ENCODE data around the gene SCGB3A1.

The SCGB3A1 gene

GRCh38 chr5:180625125-180625790 is 34.0 kb upstream of the SCGB3A1 start:
- Histone ChIP-seq H3K4me3 (ENCODE audit: insufficient read depth, low read depth, low read length, poor library complexity, severe bottlenecking) (no peak overlapping the region), H3K4me1 (ENCODE audit: control insufficient read depth, insufficient read depth, low read length, poor library complexity, severe bottlenecking) (no peaks in the 10 kb centered on the region), H3K27me3 (replicated peaks; ENCODE audit: control insufficient read depth, insufficient read depth, low read length, poor library complexity, severe bottlenecking) (no peaks in the 10 kb centered on the region), H3K9me3 (ENCODE audit: control insufficient read depth, low read length) (no peaks in the 10 kb centered on the region), H3K36me3 (ENCODE audit: control insufficient read depth, insufficient read depth, low read length) (no peaks in the 10 kb centered on the region), H3K27ac (ENCODE audit: insufficient read depth, low read length, poor library complexity, severe bottlenecking) (no peak overlapping the region)
- DNase-seq = no peak

GRCh38 chr5:180624587-180624986 is 33.3 kb upstream of the SCGB3A1 start:
- no peak for DNase-seq
- no peaks in the 10 kb centered on the region for H3K4me1 ChIP-seq (ENCODE audit: control insufficient read depth, insufficient read depth, low read length, poor library complexity, severe bottlenecking)
- H3K9me3 ChIP-seq (ENCODE audit: control insufficient read depth, low read length) = no peaks in the 10 kb centered on the region
- H3K36me3 ChIP-seq (ENCODE audit: control insufficient read depth, insufficient read depth, low read length) = no peaks in the 10 kb centered on the region
- no peaks in the 10 kb centered on the region for H3K27me3 ChIP-seq (replicated peaks; ENCODE audit: control insufficient read depth, insufficient read depth, low read length, poor library complexity, severe bottlenecking)
- H3K27ac ChIP-seq (ENCODE audit: insufficient read depth, low read length, poor library complexity, severe bottlenecking) = no peak overlapping the region
- H3K4me3 ChIP-seq (ENCODE audit: insufficient read depth, low read depth, low read length, poor library complexity, severe bottlenecking) = no peak overlapping the region

GRCh38 chr5:180623844-180624243 is 32.5 kb upstream of the SCGB3A1 start:
- no peak overlapping the region for H3K27ac ChIP-seq (ENCODE audit: insufficient read depth, low read length, poor library complexity, severe bottlenecking)
- H3K9me3 ChIP-seq (ENCODE audit: control insufficient read depth, low read length) = no peaks in the 10 kb centered on the region
- DNase-seq = no peak
- no peaks in the 10 kb centered on the region for H3K36me3 ChIP-seq (ENCODE audit: control insufficient read depth, insufficient read depth, low read length)
- H3K27me3 ChIP-seq (replicated peaks; ENCODE audit: control insufficient read depth, insufficient read depth, low read length, poor library complexity, severe bottlenecking) = no peaks in the 10 kb centered on the region
- no peak overlapping the region for H3K4me3 ChIP-seq (ENCODE audit: insufficient read depth, low read depth, low read length, poor library complexity, severe bottlenecking)
- H3K4me1 ChIP-seq (ENCODE audit: control insufficient read depth, insufficient read depth, low read length, poor library complexity, severe bottlenecking) = no peaks in the 10 kb centered on the region

GRCh38 chr5:180623411-180623834 is 32.1 kb upstream of the SCGB3A1 start:
- no peaks in the 10 kb centered on the region for H3K27me3 ChIP-seq (replicated peaks; ENCODE audit: control insufficient read depth, insufficient read depth, low read length, poor library complexity, severe bottlenecking)
- DNase-seq = no peak
- no peak overlapping the region for H3K4me3 ChIP-seq (ENCODE audit: insufficient read depth, low read depth, low read length, poor library complexity, severe bottlenecking)
- H3K9me3 ChIP-seq (ENCODE audit: control insufficient read depth, low read length) = no peaks in the 10 kb centered on the region
- H3K36me3 ChIP-seq (ENCODE audit: control insufficient read depth, insufficient read depth, low read length) = no peaks in the 10 kb centered on the region
- H3K27ac ChIP-seq (ENCODE audit: insufficient read depth, low read length, poor library complexity, severe bottlenecking) = no peak overlapping the region
- H3K4me1 ChIP-seq (ENCODE audit: control insufficient read depth, insufficient read depth, low read length, poor library complexity, severe bottlenecking) = no peaks in the 10 kb centered on the region

- no peaks in the 10 kb centered on the region for H3K27me3 ChIP-seq (replicated peaks; ENCODE audit: control insufficient read depth, insufficient read depth, low read length, poor library complexity, severe bottlenecking)
- no peaks in the 10 kb centered on the region for H3K4me1 ChIP-seq (ENCODE audit: control insufficient read depth, insufficient read depth, low read length, poor library complexity, severe bottlenecking)
- H3K27ac ChIP-seq (ENCODE audit: insufficient read depth, low read length, poor library complexity, severe bottlenecking) = no peak overlapping the region
- no peak overlapping the region for H3K4me3 ChIP-seq (ENCODE audit: insufficient read depth, low read depth, low read length, poor library complexity, severe bottlenecking)
- no peak for DNase-seq
- no peaks in the 10 kb centered on the region for H3K9me3 ChIP-seq (ENCODE audit: control insufficient read depth, low read length)
- no peaks in the 10 kb centered on the region for H3K36me3 ChIP-seq (ENCODE audit: control insufficient read depth, insufficient read depth, low read length)
These were observed 31.6 kb upstream of the SCGB3A1 start for GRCh38 chr5:180622910-180623309.

- Histone ChIP-seq H3K27me3 (replicated peaks; ENCODE audit: control insufficient read depth, insufficient read depth, low read length, poor library complexity, severe bottlenecking) (no peaks in the 10 kb centered on the region), H3K4me1 (ENCODE audit: control insufficient read depth, insufficient read depth, low read length, poor library complexity, severe bottlenecking) (no peaks in the 10 kb centered on the region), H3K36me3 (ENCODE audit: control insufficient read depth, insufficient read depth, low read length) (no peaks in the 10 kb centered on the region), H3K27ac (ENCODE audit: insufficient read depth, low read length, poor library complexity, severe bottlenecking) (no peak overlapping the region), H3K4me3 (ENCODE audit: insufficient read depth, low read depth, low read length, poor library complexity, severe bottlenecking) (no peak overlapping the region), H3K9me3 (ENCODE audit: control insufficient read depth, low read length) (no peaks in the 10 kb centered on the region)
- DNase-seq = no peak
These were observed 30.0 kb upstream of the SCGB3A1 start for GRCh38 chr5:180621311-180621710.

- DNase-seq = no peak
- Histone ChIP-seq H3K36me3 (ENCODE audit: control insufficient read depth, insufficient read depth, low read length) (no peaks in the 10 kb centered on the region), H3K4me1 (ENCODE audit: control insufficient read depth, insufficient read depth, low read length, poor library complexity, severe bottlenecking) (no peaks in the 10 kb centered on the region), H3K27me3 (replicated peaks; ENCODE audit: control insufficient read depth, insufficient read depth, low read length, poor library complexity, severe bottlenecking) (no peaks in the 10 kb centered on the region), H3K27ac (ENCODE audit: insufficient read depth, low read length, poor library complexity, severe bottlenecking) (no peak overlapping the region), H3K9me3 (ENCODE audit: control insufficient read depth, low read length) (no peaks in the 10 kb centered on the region), H3K4me3 (ENCODE audit: insufficient read depth, low read depth, low read length, poor library complexity, severe bottlenecking) (no peak overlapping the region)
These were observed 28.7 kb upstream of the SCGB3A1 start for GRCh38 chr5:180620014-180620413.

GRCh38 chr5:180619563-180619915 is 28.2 kb upstream of the SCGB3A1 start:
- no peaks in the 10 kb centered on the region for H3K36me3 ChIP-seq (ENCODE audit: control insufficient read depth, insufficient read depth, low read length)
- no peak overlapping the region for H3K27ac ChIP-seq (ENCODE audit: insufficient read depth, low read length, poor library complexity, severe bottlenecking)
- no peaks in the 10 kb centered on the region for H3K27me3 ChIP-seq (replicated peaks; ENCODE audit: control insufficient read depth, insufficient read depth, low read length, poor library complexity, severe bottlenecking)
- no peak for DNase-seq
- no peaks in the 10 kb centered on the region for H3K9me3 ChIP-seq (ENCODE audit: control insufficient read depth, low read length)
- no peaks in the 10 kb centered on the region for H3K4me1 ChIP-seq (ENCODE audit: control insufficient read depth, insufficient read depth, low read length, poor library complexity, severe bottlenecking)
- H3K4me3 ChIP-seq (ENCODE audit: insufficient read depth, low read depth, low read length, poor library complexity, severe bottlenecking) = no peak overlapping the region

- no peak for DNase-seq
- Histone ChIP-seq H3K4me3 (ENCODE audit: insufficient read depth, low read depth, low read length, poor library complexity, severe bottlenecking) (no peak overlapping the region), H3K4me1 (ENCODE audit: control insufficient read depth, insufficient read depth, low read length, poor library complexity, severe bottlenecking) (no peaks in the 10 kb centered on the region), H3K9me3 (ENCODE audit: control insufficient read depth, low read length) (no peaks in the 10 kb centered on the region), H3K27ac (ENCODE audit: insufficient read depth, low read length, poor library complexity, severe bottlenecking) (no peak overlapping the region), H3K27me3 (replicated peaks; ENCODE audit: control insufficient read depth, insufficient read depth, low read length, poor library complexity, severe bottlenecking) (no peaks in the 10 kb centered on the region), H3K36me3 (ENCODE audit: control insufficient read depth, insufficient read depth, low read length) (no peaks in the 10 kb centered on the region)
These were observed 27.7 kb upstream of the SCGB3A1 start for GRCh38 chr5:180618829-180619562.

GRCh38 chr5:180618487-180618828 is 27.2 kb upstream of the SCGB3A1 start:
- DNase-seq = no peak
- no peaks in the 10 kb centered on the region for H3K9me3 ChIP-seq (ENCODE audit: control insufficient read depth, low read length)
- no peaks in the 10 kb centered on the region for H3K27me3 ChIP-seq (replicated peaks; ENCODE audit: control insufficient read depth, insufficient read depth, low read length, poor library complexity, severe bottlenecking)
- H3K27ac ChIP-seq (ENCODE audit: insufficient read depth, low read length, poor library complexity, severe bottlenecking) = no peak overlapping the region
- no peaks in the 10 kb centered on the region for H3K36me3 ChIP-seq (ENCODE audit: control insufficient read depth, insufficient read depth, low read length)
- no peak overlapping the region for H3K4me3 ChIP-seq (ENCODE audit: insufficient read depth, low read depth, low read length, poor library complexity, severe bottlenecking)
- H3K4me1 ChIP-seq (ENCODE audit: control insufficient read depth, insufficient read depth, low read length, poor library complexity, severe bottlenecking) = no peaks in the 10 kb centered on the region
